BE2C (cell line): Measurements from ENCODE around the gene CNKSR2.

Source experiments
- DNase-seq: peaks from one replicate; pipeline ENCODE4 v3.0.0-alpha.2; 2020
- H3K27me3 ChIP-seq: fragments of 250-450 bp; sonication (Bioruptor Pico); 2 replicates; pipeline ENCODE4 v1.5.1; 2020; ENCODE audit warnings: mild to moderate bottlenecking
- H3K36me3 ChIP-seq: fragments of 250-450 bp; sonication (Bioruptor Pico); 2 replicates; pipeline ENCODE4 v1.5.1; 2020; ENCODE audit warnings: mild to moderate bottlenecking
- H3K4me1 ChIP-seq: fragments of 250-450 bp; sonication (Bioruptor Pico); 2 replicates; pipeline ENCODE4 v1.5.1; 2020
- H3K4me3 ChIP-seq: 2 replicates; pipeline ENCODE4 v1.5.1; 2011; ENCODE audit warnings: low read depth, low read length
- H3K9me3 ChIP-seq: fragments of 250-450 bp; sonication (Bioruptor Pico); 2 replicates; pipeline ENCODE4 v1.5.1; 2020
- CTCF ChIP-seq: IDR thresholded peaks from 2 replicates; pipeline ENCODE4 v1.5.1; 2012; ENCODE audit warnings: mild to moderate bottlenecking, low read depth, low read length

The CNKSR2 gene

GRCh38 chrX:21490341-21490740, 116.1 kb downstream of the CNKSR2 start:
- Histone ChIP-seq H3K4me3 (no peak overlapping the region), H3K9me3 (no peaks in the 10 kb centered on the region), H3K36me3 (no peaks in the 10 kb centered on the region), H3K4me1 (peaks cover 3% of the 10 kb centered on the region), H3K27me3 (no peaks in the 10 kb centered on the region)
- TF ChIP-seq CTCF, result no peak
- no peak for DNase-seq

GRCh38 chrX:21493226-21493830, 119.1 kb downstream of the CNKSR2 start:
- H3K27me3 ChIP-seq, result no peaks in the 10 kb centered on the region
- no peaks in the 10 kb centered on the region for H3K9me3 ChIP-seq
- DNase-seq, result peak; percentile 9
- H3K4me3 ChIP-seq, result no peak overlapping the region
- peaks cover 3% of the 10 kb centered on the region for H3K4me1 ChIP-seq
- no peaks in the 10 kb centered on the region for H3K36me3 ChIP-seq
- TF ChIP-seq CTCF, result no peak

- TF ChIP-seq CTCF, result no peak
- no peaks in the 10 kb centered on the region for H3K27me3 ChIP-seq
- no peaks in the 10 kb centered on the region for H3K9me3 ChIP-seq
- H3K36me3 ChIP-seq, result no peaks in the 10 kb centered on the region
- H3K4me1 ChIP-seq, result no peaks in the 10 kb centered on the region
- H3K4me3 ChIP-seq, result no peak overlapping the region
- no peak for DNase-seq
These were observed 129.4 kb downstream of the CNKSR2 start for GRCh38 chrX:21503593-21503992.

GRCh38 chrX:21509912-21510311, 135.7 kb downstream of the CNKSR2 start:
- TF ChIP-seq CTCF, result no peak
- Histone ChIP-seq H3K27me3 (no peaks in the 10 kb centered on the region), H3K4me3 (no peak overlapping the region), H3K9me3 (no peaks in the 10 kb centered on the region), H3K4me1 (no peaks in the 10 kb centered on the region), H3K36me3 (no peaks in the 10 kb centered on the region)
- DNase-seq, result no peak

GRCh38 chrX:21524008-21524407, 149.8 kb downstream of the CNKSR2 start:
- H3K36me3 ChIP-seq, result no peaks in the 10 kb centered on the region
- H3K4me3 ChIP-seq, result no peak overlapping the region
- H3K27me3 ChIP-seq, result no peaks in the 10 kb centered on the region
- no peaks in the 10 kb centered on the region for H3K4me1 ChIP-seq
- no peak for TF ChIP-seq CTCF
- no peaks in the 10 kb centered on the region for H3K9me3 ChIP-seq
- DNase-seq, result no peak

GRCh38 chrX:21528076-21528475, 153.9 kb downstream of the CNKSR2 start:
- no peak for TF ChIP-seq CTCF
- H3K9me3 ChIP-seq, result no peaks in the 10 kb centered on the region
- no peaks in the 10 kb centered on the region for H3K4me1 ChIP-seq
- no peak overlapping the region for H3K4me3 ChIP-seq
- DNase-seq, result no peak
- H3K27me3 ChIP-seq, result no peaks in the 10 kb centered on the region
- H3K36me3 ChIP-seq, result no peaks in the 10 kb centered on the region
